ENCODE results near the gene LIM2. TPM values are rescaled to one million over a fixed set of nuclear protein-coding genes. Genes with fewer than 3 reads are reported as not detected.

LIM2 gene
- total RNA-seq, 1 experiment from 2014 or later, result not detected

- Histone ChIP-seq H3K4me3 (no peak within 1 kb of the TSS), H3K9me2 (ENCODE audit: insufficient read depth) (no peaks in the 10 kb centered on the region), H3K4me2 (no peak within 1 kb of the TSS), H4K20me1 (ENCODE audit: insufficient read depth) (no peaks in the 10 kb centered on the region), H3F3A (ENCODE audit: insufficient read depth, low read depth) (no peaks in the 10 kb centered on the region), H3K27ac (no peak within 1 kb of the TSS), H2AFZ (no peak within 1 kb of the TSS), H3K79me2 (ENCODE audit: low read depth) (no peaks in the 10 kb centered on the region), H3K9me3 (ENCODE audit: insufficient read depth, low read depth) (no peaks in the 10 kb centered on the region), H3K4me1 (replicated peaks; ENCODE audit: insufficient read depth) (peaks cover 5% of the 10 kb centered on the region; the same call in 1 of the 2 replicates), H3K36me3 (ENCODE audit: low read depth) (no peaks in the 10 kb centered on the region), H3K27me3 (ENCODE audit: insufficient read depth, low read depth) (peaks cover 39% of the 10 kb centered on the region)
- BruUV-seq (replicated peaks), result no TSS peak
- POLR2A ChIA-PET (ENCODE audit: unreplicated experiment), result no interaction called here
- intact Hi-C loops (cut with micrococcal nuclease; ENCODE audit: unreplicated experiment), result no loop called here
- TF ChIP-seq, protein P1, sequence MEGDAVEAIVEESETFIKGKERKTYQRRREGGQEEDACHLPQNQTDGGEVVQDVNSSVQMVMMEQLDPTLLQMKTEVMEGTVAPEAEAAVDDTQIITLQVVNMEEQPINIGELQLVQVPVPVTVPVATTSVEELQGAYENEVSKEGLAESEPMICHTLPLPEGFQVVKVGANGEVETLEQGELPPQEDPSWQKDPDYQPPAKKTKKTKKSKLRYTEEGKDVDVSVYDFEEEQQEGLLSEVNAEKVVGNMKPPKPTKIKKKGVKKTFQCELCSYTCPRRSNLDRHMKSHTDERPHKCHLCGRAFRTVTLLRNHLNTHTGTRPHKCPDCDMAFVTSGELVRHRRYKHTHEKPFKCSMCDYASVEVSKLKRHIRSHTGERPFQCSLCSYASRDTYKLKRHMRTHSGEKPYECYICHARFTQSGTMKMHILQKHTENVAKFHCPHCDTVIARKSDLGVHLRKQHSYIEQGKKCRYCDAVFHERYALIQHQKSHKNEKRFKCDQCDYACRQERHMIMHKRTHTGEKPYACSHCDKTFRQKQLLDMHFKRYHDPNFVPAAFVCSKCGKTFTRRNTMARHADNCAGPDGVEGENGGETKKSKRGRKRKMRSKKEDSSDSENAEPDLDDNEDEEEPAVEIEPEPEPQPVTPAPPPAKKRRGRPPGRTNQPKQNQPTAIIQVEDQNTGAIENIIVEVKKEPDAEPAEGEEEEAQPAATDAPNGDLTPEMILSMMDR (conservative IDR thresholded peaks at IDR 0.05), result no peak
- TF ChIP-seq EZH2 (IDR thresholded peaks at IDR 0.05; ENCODE audit: low read depth), result no peak
- no peak for DNase-seq
- CTCF ChIA-PET, result no interaction called here
Measured at GRCh38 chr19:51372649-51373504, 14.9 kb downstream of the LIM2 start, which contains the start of gene NKG7. NKG7 (minus strand) TSS chr19:51372654; CDS start chr19:51372535, 119 bp downstream.

DNA sequence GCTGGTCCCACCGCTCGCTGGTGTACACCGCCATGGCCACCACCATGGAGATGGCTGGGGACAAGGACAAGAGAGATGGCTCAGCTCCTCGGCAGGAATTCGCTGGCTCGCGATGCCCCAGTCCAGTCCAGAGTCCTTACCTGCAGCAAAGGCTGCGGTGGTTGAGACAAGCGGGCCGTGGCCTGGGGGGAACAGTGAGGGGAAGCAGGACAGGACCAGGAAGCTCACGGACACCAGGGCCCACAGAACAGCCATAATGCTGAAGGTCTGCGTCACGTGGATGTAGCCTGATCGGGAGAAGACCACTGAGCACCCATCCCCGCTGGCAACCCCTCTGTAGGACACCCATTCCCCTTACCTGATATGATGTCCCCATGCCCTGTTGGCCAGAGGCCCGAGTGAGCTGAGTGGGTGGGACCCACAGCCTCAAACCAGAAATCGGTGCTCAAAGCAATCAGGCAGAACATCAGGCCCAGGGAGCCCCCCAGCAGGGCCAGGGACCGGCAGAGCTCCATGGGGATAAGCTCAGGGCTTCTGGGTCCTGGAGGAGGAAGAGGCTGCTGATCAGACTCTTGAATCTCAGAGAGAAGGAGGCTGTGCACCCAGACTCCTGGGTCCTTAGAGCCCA is 15.6 kb downstream of the LIM2 start:
- no peak overlapping the region for H3K27ac ChIP-seq
- no peaks in the 10 kb centered on the region for H3K36me3 ChIP-seq (ENCODE audit: low read depth)
- DNase-seq, result no peak
- no peaks in the 10 kb centered on the region for H3K9me3 ChIP-seq (ENCODE audit: insufficient read depth, low read depth)
- H4K20me1 ChIP-seq (ENCODE audit: insufficient read depth), result no peaks in the 10 kb centered on the region
- TF ChIP-seq, protein P1 (conservative IDR thresholded peaks at IDR 0.05), result no peak
- TF ChIP-seq EZH2 (IDR thresholded peaks at IDR 0.05; ENCODE audit: low read depth), result no peak
- peaks cover 5% of the 10 kb centered on the region; the same call in 1 of the 2 replicates for H3K4me1 ChIP-seq (replicated peaks; ENCODE audit: insufficient read depth)
- intact Hi-C loops (cut with micrococcal nuclease; ENCODE audit: unreplicated experiment), result no loop called here
- H3K4me2 ChIP-seq, result no peak overlapping the region
- H3F3A ChIP-seq (ENCODE audit: insufficient read depth, low read depth), result no peaks in the 10 kb centered on the region
- H3K4me3 ChIP-seq, result no peak overlapping the region
- H3K9me2 ChIP-seq (ENCODE audit: insufficient read depth), result no peaks in the 10 kb centered on the region
- no TSS peak for BruUV-seq (replicated peaks)
- H2AFZ ChIP-seq, result no peak overlapping the region
- CTCF ChIA-PET, result no interaction called here
- H3K79me2 ChIP-seq (ENCODE audit: low read depth), result no peaks in the 10 kb centered on the region
- H3K27me3 ChIP-seq (ENCODE audit: insufficient read depth, low read depth), result peaks cover 39% of the 10 kb centered on the region
- POLR2A ChIA-PET (ENCODE audit: unreplicated experiment), result interaction anchor here (0.6 kb wide), 1 partner anchor 902 kb away, joined by 3 read pairs; no protein-coding TSS in a partner anchor

- Histone ChIP-seq H3F3A (ENCODE audit: insufficient read depth, low read depth) (peaks cover 6% of the 10 kb centered on the region), H3K9me3 (ENCODE audit: insufficient read depth, low read depth) (no peaks in the 10 kb centered on the region), H4K20me1 (ENCODE audit: insufficient read depth) (no peaks in the 10 kb centered on the region), H3K4me3 (no peak overlapping the region), H3K4me2 (no peak overlapping the region), H3K36me3 (ENCODE audit: low read depth) (no peaks in the 10 kb centered on the region), H3K9me2 (ENCODE audit: insufficient read depth) (no peaks in the 10 kb centered on the region), H3K79me2 (ENCODE audit: low read depth) (no peaks in the 10 kb centered on the region), H3K27me3 (ENCODE audit: insufficient read depth, low read depth) (peaks cover 39% of the 10 kb centered on the region), H3K4me1 (replicated peaks; ENCODE audit: insufficient read depth) (peaks cover 5% of the 10 kb centered on the region; the same call in 1 of the 2 replicates), H2AFZ (no peak overlapping the region), H3K27ac (no peak overlapping the region)
- no peak for TF ChIP-seq EZH2 (IDR thresholded peaks at IDR 0.05; ENCODE audit: low read depth)
- TF ChIP-seq, protein P1 (conservative IDR thresholded peaks at IDR 0.05), result no peak
- intact Hi-C loops (cut with micrococcal nuclease; ENCODE audit: unreplicated experiment), result no loop called here
- BruUV-seq (replicated peaks), result no TSS peak
- ChIA-PET POLR2A (ENCODE audit: unreplicated experiment) (no interaction called here), CTCF (no interaction called here)
- DNase-seq, result no peak
Measured at GRCh38 chr19:51371186-51371690, 16.5 kb downstream of the LIM2 start.

Measured in PC-9 (cell line).